ENCODE measurements around the gene CADPS. TPM values are rescaled to one million over a fixed set of nuclear protein-coding genes. Genes with fewer than 3 reads are reported as not detected.

The CADPS gene
- total and polyA plus RNA-seq, 2 donors: 2.3 to 4.4 TPM

- Histone ChIP-seq H3K9me3 (ENCODE audit: control insufficient read depth in 2 of 2, insufficient read depth in 1 of 2, low read length in 1 of 2) (peaks cover 0 to 2% of the 10 kb centered on the region in 2 donors), H3K27ac (ENCODE audit: low read depth in 1 of 2, low read length in 1 of 2) (no peak overlapping the region), H3K4me3 (ENCODE audit: low read length in 2 of 2) (no peak overlapping the region), H3K36me3 (ENCODE audit: control insufficient read depth in 2 of 2, insufficient read depth in 2 of 2, low read length in 1 of 2) (no peaks in the 10 kb centered on the region), H3K27me3 (ENCODE audit: control insufficient read depth in 2 of 2, insufficient read depth in 1 of 2, low read length in 1 of 2) (peaks cover 94 to 100% of the 10 kb centered on the region in 2 donors), H3K4me1 (ENCODE audit: control insufficient read depth in 2 of 2, insufficient read depth in 2 of 2, low read length in 2 of 2) (no peaks in the 10 kb centered on the region)
- DNase-seq (ENCODE audit: low read depth in 6 of 9, low spot score in 9 of 9): no peak
- 4% methylated on average over 66 of the region's 66 CpGs for WGBS
Measured at GRCh38 chr3:62371720-62372591, 503.3 kb downstream of the CADPS start.

- Histone ChIP-seq H3K27ac (ENCODE audit: low read depth in 1 of 2, low read length in 1 of 2) (no peak overlapping the region), H3K9me3 (ENCODE audit: control insufficient read depth in 2 of 2, insufficient read depth in 1 of 2, low read length in 1 of 2) (no peaks in the 10 kb centered on the region), H3K27me3 (ENCODE audit: control insufficient read depth in 2 of 2, insufficient read depth in 1 of 2, low read length in 1 of 2) (peaks cover 92 to 99% of the 10 kb centered on the region in 2 donors), H3K36me3 (ENCODE audit: control insufficient read depth in 2 of 2, insufficient read depth in 2 of 2, low read length in 1 of 2) (no peaks in the 10 kb centered on the region), H3K4me1 (ENCODE audit: control insufficient read depth in 2 of 2, insufficient read depth in 2 of 2, low read length in 2 of 2) (no peaks in the 10 kb centered on the region), H3K4me3 (ENCODE audit: low read length in 2 of 2) (no peak overlapping the region)
- 8% methylated on average over 49 of the region's 49 CpGs for WGBS
- DNase-seq (ENCODE audit: low read depth in 6 of 9, low spot score in 9 of 9): no peak
Measured at GRCh38 chr3:62370858-62371719, 504.1 kb downstream of the CADPS start.

GRCh38 chr3:62370112-62370857 is 504.9 kb downstream of the CADPS start:
- Histone ChIP-seq H3K9me3 (ENCODE audit: control insufficient read depth in 2 of 2, insufficient read depth in 1 of 2, low read length in 1 of 2) (no peaks in the 10 kb centered on the region), H3K4me3 (ENCODE audit: low read length in 2 of 2) (no peak overlapping the region), H3K36me3 (ENCODE audit: control insufficient read depth in 2 of 2, insufficient read depth in 2 of 2, low read length in 1 of 2) (no peaks in the 10 kb centered on the region), H3K4me1 (ENCODE audit: control insufficient read depth in 2 of 2, insufficient read depth in 2 of 2, low read length in 2 of 2) (no peaks in the 10 kb centered on the region), H3K27me3 (ENCODE audit: control insufficient read depth in 2 of 2, insufficient read depth in 1 of 2, low read length in 1 of 2) (peaks cover 90 to 98% of the 10 kb centered on the region in 2 donors), H3K27ac (ENCODE audit: low read depth in 1 of 2, low read length in 1 of 2) (no peak overlapping the region)
- no peak for DNase-seq (ENCODE audit: low read depth in 6 of 9, low spot score in 9 of 9)
- 5% methylated on average over 46 of the region's 46 CpGs for WGBS

- Histone ChIP-seq H3K4me3 (ENCODE audit: low read length in 2 of 2) (no peak overlapping the region), H3K9me3 (ENCODE audit: control insufficient read depth in 2 of 2, insufficient read depth in 1 of 2, low read length in 1 of 2) (no peaks in the 10 kb centered on the region), H3K27ac (ENCODE audit: low read depth in 1 of 2, low read length in 1 of 2) (no peak overlapping the region), H3K4me1 (ENCODE audit: control insufficient read depth in 2 of 2, insufficient read depth in 2 of 2, low read length in 2 of 2) (no peaks in the 10 kb centered on the region), H3K27me3 (ENCODE audit: control insufficient read depth in 2 of 2, insufficient read depth in 1 of 2, low read length in 1 of 2) (peaks cover 81 to 97% of the 10 kb centered on the region in 2 donors), H3K36me3 (ENCODE audit: control insufficient read depth in 2 of 2, insufficient read depth in 2 of 2, low read length in 1 of 2) (no peaks in the 10 kb centered on the region)
- no peak for DNase-seq (ENCODE audit: low read depth in 6 of 9, low spot score in 9 of 9)
- 9% methylated on average over 12 of the region's 12 CpGs for WGBS
Measured at GRCh38 chr3:62369476-62369743, 505.8 kb downstream of the CADPS start.

GRCh38 chr3:62368705-62369475 is 506.3 kb downstream of the CADPS start:
- Histone ChIP-seq H3K4me1 (ENCODE audit: control insufficient read depth in 2 of 2, insufficient read depth in 2 of 2, low read length in 2 of 2) (no peaks in the 10 kb centered on the region), H3K4me3 (ENCODE audit: low read length in 2 of 2) (no peak overlapping the region), H3K9me3 (ENCODE audit: control insufficient read depth in 2 of 2, insufficient read depth in 1 of 2, low read length in 1 of 2) (no peaks in the 10 kb centered on the region), H3K27me3 (ENCODE audit: control insufficient read depth in 2 of 2, insufficient read depth in 1 of 2, low read length in 1 of 2) (peaks cover 76 to 92% of the 10 kb centered on the region in 2 donors), H3K27ac (ENCODE audit: low read depth in 1 of 2, low read length in 1 of 2) (no peak overlapping the region), H3K36me3 (ENCODE audit: control insufficient read depth in 2 of 2, insufficient read depth in 2 of 2, low read length in 1 of 2) (no peaks in the 10 kb centered on the region)
- WGBS: 7% methylated on average over 58 of the region's 58 CpGs
- no peak for DNase-seq (ENCODE audit: low read depth in 6 of 9, low spot score in 9 of 9)

GRCh38 chr3:62368290-62368704 is 506.9 kb downstream of the CADPS start:
- no peak overlapping the region for H3K27ac ChIP-seq (ENCODE audit: low read depth in 1 of 2, low read length in 1 of 2)
- H3K4me3 ChIP-seq (ENCODE audit: low read length in 2 of 2): no peak overlapping the region
- WGBS: 14% methylated on average over 19 of the region's 19 CpGs
- no peaks in the 10 kb centered on the region for H3K4me1 ChIP-seq (ENCODE audit: control insufficient read depth in 2 of 2, insufficient read depth in 2 of 2, low read length in 2 of 2)
- no peaks in the 10 kb centered on the region for H3K9me3 ChIP-seq (ENCODE audit: control insufficient read depth in 2 of 2, insufficient read depth in 1 of 2, low read length in 1 of 2)
- peaks cover 70 to 86% of the 10 kb centered on the region in 2 donors for H3K27me3 ChIP-seq (ENCODE audit: control insufficient read depth in 2 of 2, insufficient read depth in 1 of 2, low read length in 1 of 2)
- DNase-seq (ENCODE audit: low read depth in 6 of 9, low spot score in 9 of 9): no peak
- H3K36me3 ChIP-seq (ENCODE audit: control insufficient read depth in 2 of 2, insufficient read depth in 2 of 2, low read length in 1 of 2): no peaks in the 10 kb centered on the region

- Histone ChIP-seq H3K4me3 (ENCODE audit: low read length in 2 of 2) (no peak overlapping the region), H3K9me3 (ENCODE audit: control insufficient read depth in 2 of 2, insufficient read depth in 1 of 2, low read length in 1 of 2) (no peaks in the 10 kb centered on the region), H3K27ac (ENCODE audit: low read depth in 1 of 2, low read length in 1 of 2) (no peak overlapping the region), H3K4me1 (ENCODE audit: control insufficient read depth in 2 of 2, insufficient read depth in 2 of 2, low read length in 2 of 2) (no peaks in the 10 kb centered on the region), H3K36me3 (ENCODE audit: control insufficient read depth in 2 of 2, insufficient read depth in 2 of 2, low read length in 1 of 2) (no peaks in the 10 kb centered on the region), H3K27me3 (ENCODE audit: control insufficient read depth in 2 of 2, insufficient read depth in 1 of 2, low read length in 1 of 2) (peaks cover 65 to 83% of the 10 kb centered on the region in 2 donors)
- no peak for DNase-seq (ENCODE audit: low read depth in 6 of 9, low spot score in 9 of 9)
- WGBS: 4% methylated on average over 25 of the region's 25 CpGs
Measured at GRCh38 chr3:62367763-62368195, 507.4 kb downstream of the CADPS start.

GRCh38 chr3:62366126-62366484 is 509.1 kb downstream of the CADPS start:
- 28% methylated on average over 4 of the region's 4 CpGs for WGBS

More at GRCh38 chr3:62366126-62366484, 509.1 kb downstream of the CADPS start:
- no peaks in the 10 kb centered on the region for H3K9me3 ChIP-seq (ENCODE audit: control insufficient read depth in 2 of 2, insufficient read depth in 1 of 2, low read length in 1 of 2)
- no peak overlapping the region for H3K27ac ChIP-seq (ENCODE audit: low read depth in 1 of 2, low read length in 1 of 2)
- DNase-seq (ENCODE audit: low read depth in 6 of 9, low spot score in 9 of 9): no peak
- no peaks in the 10 kb centered on the region for H3K4me1 ChIP-seq (ENCODE audit: control insufficient read depth in 2 of 2, insufficient read depth in 2 of 2, low read length in 2 of 2)
- peaks cover 49 to 66% of the 10 kb centered on the region in 2 donors for H3K27me3 ChIP-seq (ENCODE audit: control insufficient read depth in 2 of 2, insufficient read depth in 1 of 2, low read length in 1 of 2)
- no peak overlapping the region for H3K4me3 ChIP-seq (ENCODE audit: low read length in 2 of 2)
- no peaks in the 10 kb centered on the region for H3K36me3 ChIP-seq (ENCODE audit: control insufficient read depth in 2 of 2, insufficient read depth in 2 of 2, low read length in 1 of 2)
